ENCODE results near the gene CORT.

GRCh38 chr1:10444248-10444647 is 5.6 kb upstream of the CORT start:
- no peak for TF ChIP-seq EZH2 (IDR thresholded peaks at IDR 0.05; ENCODE audit: insufficient read depth, poor library complexity, severe bottlenecking)
- TF ChIP-seq EZH2phosphoT487 (IDR thresholded peaks at IDR 0.05; ENCODE audit: insufficient read depth, low read depth) = no peak
